GM18511 (cell line): Measurements from ENCODE around the gene ARHGAP30.
"Not testable (repeated sequence)": the region's sequence is repeated elsewhere in the genome, so short reads cannot be mapped to it uniquely, and the experiment has no call there.

Source experiments
- ATAC-seq: cut with Tn5 transposase; IDR thresholded peaks from one replicate; pipeline ENCODE4 v1.9.1; 2021; ENCODE audit warnings: mild to moderate bottlenecking, moderate library complexity; ENCODE audit not compliant: unreplicated experiment

ARHGAP30 gene

GRCh38 chr1:161018631-161018930, 51.1 kb downstream of the ARHGAP30 start:
- ATAC-seq, result no peak

- no peak for ATAC-seq
Measured at GRCh38 chr1:161017756-161018630, 51.7 kb downstream of the ARHGAP30 start.

- not testable (repeated sequence) for ATAC-seq
Measured at GRCh38 chr1:161017181-161017580, 52.5 kb downstream of the ARHGAP30 start.

- ATAC-seq, result not testable (repeated sequence)
Measured at GRCh38 chr1:161016683-161017082, 53.0 kb downstream of the ARHGAP30 start.

- ATAC-seq, result peak; percentile 96
Measured at GRCh38 chr1:161013488-161014230, 56.0 kb downstream of the ARHGAP30 start.

- ATAC-seq, result no peak
Measured at GRCh38 chr1:161013131-161013487, 56.6 kb downstream of the ARHGAP30 start.

- ATAC-seq, result no peak
Measured at GRCh38 chr1:161012420-161012819, 57.3 kb downstream of the ARHGAP30 start.

GRCh38 chr1:161009602-161010211, 60.0 kb downstream of the ARHGAP30 start:
- no peak for ATAC-seq

GRCh38 chr1:161008869-161009510, 60.7 kb downstream of the ARHGAP30 start:
- no peak for ATAC-seq

- no peak for ATAC-seq
Measured at GRCh38 chr1:161007369-161007768, 62.3 kb downstream of the ARHGAP30 start.

- ATAC-seq, result no peak
Measured at GRCh38 chr1:161006563-161006962, 63.1 kb downstream of the ARHGAP30 start.

GRCh38 chr1:161001525-161001924, 68.2 kb downstream of the ARHGAP30 start:
- ATAC-seq, result no peak

GRCh38 chr1:161000736-161001480, 68.8 kb downstream of the ARHGAP30 start:
- ATAC-seq, result no peak

GRCh38 chr1:160999376-160999775, 70.3 kb downstream of the ARHGAP30 start:
- ATAC-seq, result no peak

- ATAC-seq, result no peak
Measured at GRCh38 chr1:160997323-160998038, 72.2 kb downstream of the ARHGAP30 start.
